Measurements from ENCODE around the gene SSTR3.

DNA sequence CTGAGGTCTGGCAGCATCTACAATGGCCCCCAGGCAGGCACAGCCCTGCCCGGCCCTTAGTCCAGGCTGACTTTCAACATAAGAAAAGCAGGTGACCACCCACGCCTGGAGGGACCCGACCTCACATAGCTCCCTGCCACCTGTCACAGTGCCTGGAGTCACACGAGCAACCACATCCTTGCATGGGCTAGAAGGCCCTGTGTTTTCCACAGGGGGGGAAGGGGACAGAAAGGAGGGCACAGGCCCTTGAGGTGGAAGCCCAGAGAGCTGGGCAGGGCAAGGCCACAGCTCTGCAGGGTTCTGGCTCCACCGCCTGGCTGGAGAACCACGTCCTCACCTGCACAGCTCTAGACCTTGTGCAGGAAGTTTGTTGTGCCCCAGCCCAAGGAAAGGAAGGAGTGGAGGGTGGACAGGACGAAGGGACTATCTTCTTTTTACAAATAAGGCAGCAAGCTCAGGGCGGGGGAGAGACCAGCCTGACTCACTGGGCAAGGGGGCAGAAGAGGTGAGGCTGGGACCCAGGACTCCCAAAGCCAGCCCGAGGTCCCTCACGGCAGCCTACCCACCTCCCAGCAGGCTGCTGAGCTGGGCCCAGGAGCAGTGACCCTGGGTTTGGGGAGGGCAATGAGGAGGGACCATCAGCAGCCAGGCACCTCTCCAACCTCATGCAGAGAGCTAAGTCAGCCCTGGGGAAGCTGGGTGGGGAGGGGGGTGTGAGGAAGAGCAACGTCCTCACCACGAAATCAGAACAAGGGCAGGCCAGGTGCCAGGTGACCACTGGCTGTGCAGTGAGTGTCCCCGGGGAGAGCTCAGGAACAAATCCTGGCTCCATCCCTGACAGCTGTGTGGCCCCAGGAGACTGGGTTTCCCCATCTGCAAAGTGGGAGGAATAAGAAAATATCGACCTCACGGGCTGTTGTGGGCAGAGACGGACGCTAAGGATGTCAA, 28.6 kb downstream of the SSTR3 start:
- TF ChIP-seq, protein P1, sequence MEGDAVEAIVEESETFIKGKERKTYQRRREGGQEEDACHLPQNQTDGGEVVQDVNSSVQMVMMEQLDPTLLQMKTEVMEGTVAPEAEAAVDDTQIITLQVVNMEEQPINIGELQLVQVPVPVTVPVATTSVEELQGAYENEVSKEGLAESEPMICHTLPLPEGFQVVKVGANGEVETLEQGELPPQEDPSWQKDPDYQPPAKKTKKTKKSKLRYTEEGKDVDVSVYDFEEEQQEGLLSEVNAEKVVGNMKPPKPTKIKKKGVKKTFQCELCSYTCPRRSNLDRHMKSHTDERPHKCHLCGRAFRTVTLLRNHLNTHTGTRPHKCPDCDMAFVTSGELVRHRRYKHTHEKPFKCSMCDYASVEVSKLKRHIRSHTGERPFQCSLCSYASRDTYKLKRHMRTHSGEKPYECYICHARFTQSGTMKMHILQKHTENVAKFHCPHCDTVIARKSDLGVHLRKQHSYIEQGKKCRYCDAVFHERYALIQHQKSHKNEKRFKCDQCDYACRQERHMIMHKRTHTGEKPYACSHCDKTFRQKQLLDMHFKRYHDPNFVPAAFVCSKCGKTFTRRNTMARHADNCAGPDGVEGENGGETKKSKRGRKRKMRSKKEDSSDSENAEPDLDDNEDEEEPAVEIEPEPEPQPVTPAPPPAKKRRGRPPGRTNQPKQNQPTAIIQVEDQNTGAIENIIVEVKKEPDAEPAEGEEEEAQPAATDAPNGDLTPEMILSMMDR (IDR thresholded peaks at IDR 0.05), result no peak
- TF ChIP-seq POLR2AphosphoS5 (IDR thresholded peaks at IDR 0.05) (no peak), EP300 (IDR thresholded peaks at IDR 0.05; ENCODE audit: low read depth) (no peak), POLR2A (IDR thresholded peaks at IDR 0.05) (no peak)

Data from transverse colon (tissue), 4 donors.